Neural cell (in vitro differentiated cells): ENCODE results near the gene ZG16B. TPM values are rescaled to one million over a fixed set of nuclear protein-coding genes. Genes with fewer than 3 reads are reported as not detected.
A peak's percentile ranks its signal among the peaks of the same experiment; 100 is the strongest.

Experiments
- H2AFZ ChIP-seq: fragments of 200-600, 300-800 bp; sonication (generic), shearing (Covaris generic); 2 replicates; pipeline ENCODE4 v1.6.0; 2014; ENCODE audit warnings: low read depth, mild to moderate bottlenecking, antibody characterized with exemption, low read length, moderate library complexity
- H3F3A ChIP-seq: fragments of 200-600 bp; shearing (Covaris generic); 2 replicates; pipeline ENCODE4 v1.6.1; 2016; ENCODE audit warnings: mild to moderate bottlenecking, moderate library complexity, mixed read lengths, antibody characterized with exemption, low read length; ENCODE audit not compliant: insufficient read depth, poor library complexity, severe bottlenecking
- H3K27ac ChIP-seq: fragments of 200-600, 300-800 bp; sonication (generic), shearing (Covaris generic); 2 replicates; pipeline ENCODE4 v1.5.1; 2014; ENCODE audit warnings: mild to moderate bottlenecking, low read length, moderate library complexity
- H3K27me3 ChIP-seq: fragments of 300-800, 200-600 bp; sonication (generic), shearing (Covaris generic); 2 replicates; pipeline ENCODE4 v1.6.0; 2014; ENCODE audit warnings: mild to moderate bottlenecking, low read depth, low read length, moderate library complexity; ENCODE audit not compliant: insufficient read depth
- H3K36me3 ChIP-seq: fragments of 300-800, 200-600 bp; sonication (generic), shearing (Covaris generic); 2 replicates; pipeline ENCODE4 v1.5.1; 2014; ENCODE audit warnings: mild to moderate bottlenecking, antibody characterized with exemption, low read length, moderate library complexity; ENCODE audit not compliant: insufficient read depth
- H3K4me2 ChIP-seq: fragments of 300-800, 200-600 bp; sonication (generic), shearing (Covaris generic); 2 replicates; pipeline ENCODE4 v1.6.0; 2014; ENCODE audit warnings: mild to moderate bottlenecking, low read length
- H3K4me3 ChIP-seq: fragments of 300-800, 200-600 bp; sonication (generic), shearing (Covaris generic); 2 replicates; pipeline ENCODE4 v1.5.1; 2014; ENCODE audit warnings: mild to moderate bottlenecking, low read length, moderate library complexity
- H3K79me2 ChIP-seq: fragments of 200-600 bp; shearing (Covaris generic); replicated peaks from 2 replicates; pipeline ENCODE4 v1.6.0; 2014; ENCODE audit warnings: mild to moderate bottlenecking, low read length, moderate library complexity; ENCODE audit not compliant: insufficient read depth
- H3K9ac ChIP-seq: fragments of 300-800, 200-600 bp; sonication (generic), shearing (Covaris generic); 2 replicates; pipeline ENCODE4 v1.6.1; 2016; ENCODE audit warnings: mild to moderate bottlenecking, low read length, mixed read lengths
- H3K9me2 ChIP-seq: fragments of 200-600 bp; shearing (Covaris generic); 2 replicates; pipeline ENCODE4 v1.6.1; 2016; ENCODE audit warnings: mild to moderate bottlenecking, low read length, mixed read lengths; ENCODE audit not compliant: insufficient read depth
- H3K9me3 ChIP-seq: fragments of 200-600, 300-800 bp; sonication (generic), shearing (Covaris generic); 2 replicates; pipeline ENCODE4 v1.6.1; 2016; ENCODE audit warnings: mild to moderate bottlenecking, mixed run types, low read length, moderate library complexity, mixed read lengths
- H4K20me1 ChIP-seq: fragments of 200-600 bp; shearing (Covaris generic); 2 replicates; pipeline ENCODE4 v1.6.1; 2016; ENCODE audit warnings: mild to moderate bottlenecking, mixed run types; ENCODE audit not compliant: insufficient read depth
- CTCF ChIP-seq: fragments of 450-650 bp; IDR thresholded peaks from 2 replicates; pipeline ENCODE4 v1.5.1; 2014; ENCODE audit warnings: antibody characterized with exemption, mild to moderate bottlenecking, moderate library complexity; ENCODE audit not compliant: poor library complexity, severe bottlenecking
- EP300 ChIP-seq: fragments of 450-650 bp; conservative IDR thresholded peaks from 2 replicates; pipeline ENCODE4 v1.6.1; 2014; ENCODE audit warnings: antibody characterized with exemption, mild to moderate bottlenecking, moderate library complexity; ENCODE audit not compliant: poor library complexity, severe bottlenecking
- EZH2 ChIP-seq: fragments of 200-600, 300-800 bp; shearing (Covaris generic), sonication (generic); IDR thresholded peaks from 2 replicates; pipeline ENCODE4 v1.6.1; 2014; ENCODE audit warnings: antibody characterized with exemption, low read length, borderline replicate concordance, mild to moderate bottlenecking; ENCODE audit not compliant: insufficient read depth, poor library complexity, severe bottlenecking
- MXI1 ChIP-seq: fragments of 450-650 bp; conservative IDR thresholded peaks from 2 replicates; pipeline ENCODE4 v1.6.1; 2014; ENCODE audit warnings: antibody characterized with exemption, mild to moderate bottlenecking; ENCODE audit not compliant: poor library complexity, severe bottlenecking
- POLR2AphosphoS5 ChIP-seq: IDR thresholded peaks from 2 replicates; pipeline ENCODE4 v1.6.1; 2012
- RAD21 ChIP-seq: fragments of 450-650 bp; conservative IDR thresholded peaks from 2 replicates; pipeline ENCODE4 v1.6.1; 2014; ENCODE audit warnings: antibody characterized with exemption, mild to moderate bottlenecking, moderate library complexity
- SMC3 ChIP-seq: fragments of 450-650 bp; conservative IDR thresholded peaks from 2 replicates; pipeline ENCODE4 v1.6.1; 2014; ENCODE audit warnings: antibody characterized with exemption, mild to moderate bottlenecking, moderate library complexity; ENCODE audit not compliant: poor library complexity
- TAF1 ChIP-seq: IDR thresholded peaks from 2 replicates; pipeline ENCODE4 v1.6.1; 2012; ENCODE audit warnings: low read depth
- polyA plus RNA-seq: library from polyadenylated mRNA; depleted of rRNA; stranded (reverse); fragments of >200 nt; gene quantifications from 2 replicates; pipeline ENCODE4 v1.2.3, GENCODE V29; 2014
- small RNA-seq, 3 experiments: library from RNA; depleted of rRNA; stranded (forward); fragments of <200 nt; gene quantifications; one replicate each; pipeline ENCODE3, GENCODE V24; 2012
- TF ChIP-seq, protein P1 (sequence below): IDR thresholded peaks from 2 replicates; pipeline ENCODE4 v1.6.1; 2012; ENCODE audit warnings: borderline replicate concordance

Gene ZG16B
- polyA plus RNA-seq, 1 donor from 2014 or later = not detected

GRCh38 chr16:2874912-2875362, 44.8 kb downstream of the ZG16B start:
- H2AFZ ChIP-seq = no peak overlapping the region
- no peaks in the 10 kb centered on the region for H3K36me3 ChIP-seq
- H3K27ac ChIP-seq = no peak overlapping the region
- no peaks in the 10 kb centered on the region for H3K79me2 ChIP-seq
- H3K9me2 ChIP-seq = no peaks in the 10 kb centered on the region
- no peak overlapping the region for H3K4me2 ChIP-seq
- no peak overlapping the region for H3K4me3 ChIP-seq
- no peak overlapping the region for H3K9ac ChIP-seq
- peaks cover 21% of the 10 kb centered on the region for H3K27me3 ChIP-seq
- no peaks in the 10 kb centered on the region for H3K9me3 ChIP-seq
- H4K20me1 ChIP-seq = no peaks in the 10 kb centered on the region
- no peaks in the 10 kb centered on the region for H3F3A ChIP-seq
- TF ChIP-seq SMC3 = peak; percentile 60
- peak; percentile 71 for TF ChIP-seq CTCF
- TF ChIP-seq TAF1 = no peak

GRCh38 chr16:2879854-2880508, 49.9 kb downstream of the ZG16B start:
- no peaks in the 10 kb centered on the region for H3K36me3 ChIP-seq
- H3K27me3 ChIP-seq = no peaks in the 10 kb centered on the region
- H3K4me3 ChIP-seq = no peak overlapping the region
- no peaks in the 10 kb centered on the region for H3F3A ChIP-seq
- no peak overlapping the region for H3K27ac ChIP-seq
- H3K9ac ChIP-seq = no peak overlapping the region
- H3K79me2 ChIP-seq = peaks cover 4% of the 10 kb centered on the region
- H4K20me1 ChIP-seq = no peaks in the 10 kb centered on the region
- H3K9me2 ChIP-seq = no peaks in the 10 kb centered on the region
- no peak overlapping the region for H2AFZ ChIP-seq
- TF ChIP-seq MXI1 (no peak), EZH2 (no peak), POLR2AphosphoS5 (no peak), TAF1 (no peak), EP300 (no peak), SMC3 (no peak), CTCF (no peak), RAD21 (no peak)
- TF ChIP-seq, protein P1, sequence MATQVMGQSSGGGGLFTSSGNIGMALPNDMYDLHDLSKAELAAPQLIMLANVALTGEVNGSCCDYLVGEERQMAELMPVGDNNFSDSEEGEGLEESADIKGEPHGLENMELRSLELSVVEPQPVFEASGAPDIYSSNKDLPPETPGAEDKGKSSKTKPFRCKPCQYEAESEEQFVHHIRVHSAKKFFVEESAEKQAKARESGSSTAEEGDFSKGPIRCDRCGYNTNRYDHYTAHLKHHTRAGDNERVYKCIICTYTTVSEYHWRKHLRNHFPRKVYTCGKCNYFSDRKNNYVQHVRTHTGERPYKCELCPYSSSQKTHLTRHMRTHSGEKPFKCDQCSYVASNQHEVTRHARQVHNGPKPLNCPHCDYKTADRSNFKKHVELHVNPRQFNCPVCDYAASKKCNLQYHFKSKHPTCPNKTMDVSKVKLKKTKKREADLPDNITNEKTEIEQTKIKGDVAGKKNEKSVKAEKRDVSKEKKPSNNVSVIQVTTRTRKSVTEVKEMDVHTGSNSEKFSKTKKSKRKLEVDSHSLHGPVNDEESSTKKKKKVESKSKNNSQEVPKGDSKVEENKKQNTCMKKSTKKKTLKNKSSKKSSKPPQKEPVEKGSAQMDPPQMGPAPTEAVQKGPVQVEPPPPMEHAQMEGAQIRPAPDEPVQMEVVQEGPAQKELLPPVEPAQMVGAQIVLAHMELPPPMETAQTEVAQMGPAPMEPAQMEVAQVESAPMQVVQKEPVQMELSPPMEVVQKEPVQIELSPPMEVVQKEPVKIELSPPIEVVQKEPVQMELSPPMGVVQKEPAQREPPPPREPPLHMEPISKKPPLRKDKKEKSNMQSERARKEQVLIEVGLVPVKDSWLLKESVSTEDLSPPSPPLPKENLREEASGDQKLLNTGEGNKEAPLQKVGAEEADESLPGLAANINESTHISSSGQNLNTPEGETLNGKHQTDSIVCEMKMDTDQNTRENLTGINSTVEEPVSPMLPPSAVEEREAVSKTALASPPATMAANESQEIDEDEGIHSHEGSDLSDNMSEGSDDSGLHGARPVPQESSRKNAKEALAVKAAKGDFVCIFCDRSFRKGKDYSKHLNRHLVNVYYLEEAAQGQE = no peak
- no peak overlapping the region for H3K4me2 ChIP-seq
- no peaks in the 10 kb centered on the region for H3K9me3 ChIP-seq

Small RNA genes lying within 50 kb of the gene (small RNA-seq; reads per million reads assigned to genes)
- 0 to 1.4 (median 0.08) reads per million in 3 experiments for gene SNORA3C

Other genes with a start within 250 kb of the ZG16B start
- gene KCTD5, start 147.8 kb upstream of the ZG16B start, polyA plus RNA-seq = 42.7 and 43.6 TPM in 2 replicates
- gene PRSS27, start 110.1 kb upstream of the ZG16B start, polyA plus RNA-seq = 3.0 and 5.9 TPM in 2 replicates
- 40.0 and 58.2 TPM in 2 replicates for gene SRRM2, start 77.7 kb upstream of the ZG16B start, polyA plus RNA-seq
- 513 and 520 TPM in 2 replicates for gene ELOB, start 53.0 kb upstream of the ZG16B start, polyA plus RNA-seq
- not detected in 2 replicates for gene PRSS33, start 42.7 kb upstream of the ZG16B start, polyA plus RNA-seq
- not detected in 2 replicates for gene PRSS41, start 31.8 kb upstream of the ZG16B start, polyA plus RNA-seq
- not detected in 2 replicates for gene PRSS21, start 13.1 kb upstream of the ZG16B start, polyA plus RNA-seq
- gene PRSS22, start 27.9 kb downstream of the ZG16B start, polyA plus RNA-seq = not detected in 2 replicates
- gene FLYWCH2, start 52.9 kb downstream of the ZG16B start, polyA plus RNA-seq = 193 and 211 TPM in 2 replicates
- 33.0 and 41.4 TPM in 2 replicates for gene FLYWCH1, start 81.6 kb downstream of the ZG16B start, polyA plus RNA-seq
- gene KREMEN2, start 134.0 kb downstream of the ZG16B start, polyA plus RNA-seq = 0.71 TPM in 1 of 2 replicates, not detected in the other
- gene PAQR4, start 139.0 kb downstream of the ZG16B start, polyA plus RNA-seq = 47.8 and 55.8 TPM in 2 replicates
- gene PKMYT1, start 150.1 kb downstream of the ZG16B start, polyA plus RNA-seq = 2.9 and 5.9 TPM in 2 replicates
- gene CLDN9, start 182.6 kb downstream of the ZG16B start, polyA plus RNA-seq = not detected in 2 replicates
- gene CLDN6, start 187.9 kb downstream of the ZG16B start, polyA plus RNA-seq = 1.1 TPM in 1 of 2 replicates, not detected in the other
- 2.0 and 2.3 TPM in 2 replicates for gene TNFRSF12A, start 190.1 kb downstream of the ZG16B start, polyA plus RNA-seq
- gene HCFC1R1, start 193.6 kb downstream of the ZG16B start, polyA plus RNA-seq = 19.0 and 23.7 TPM in 2 replicates
- gene THOC6, start 193.7 kb downstream of the ZG16B start, polyA plus RNA-seq = 11.4 and 23.0 TPM in 2 replicates
- 0.37 TPM in 1 of 2 replicates, not detected in the other for gene BICDL2, start 206.6 kb downstream of the ZG16B start, polyA plus RNA-seq
- not detected in 2 replicates for gene MMP25, start 216.3 kb downstream of the ZG16B start, polyA plus RNA-seq
- gene IL32, start 235.3 kb downstream of the ZG16B start, polyA plus RNA-seq = not detected in 2 replicates